Medulla oblongata (tissue), 1 donor: Measurements from ENCODE around the gene MTA1.

Experiments used
- DNase-seq: peaks from one replicate; pipeline ENCODE4 v3.0.0-alpha.2; 2015; ENCODE audit errors: extremely low spot score

Gene MTA1

DNA sequence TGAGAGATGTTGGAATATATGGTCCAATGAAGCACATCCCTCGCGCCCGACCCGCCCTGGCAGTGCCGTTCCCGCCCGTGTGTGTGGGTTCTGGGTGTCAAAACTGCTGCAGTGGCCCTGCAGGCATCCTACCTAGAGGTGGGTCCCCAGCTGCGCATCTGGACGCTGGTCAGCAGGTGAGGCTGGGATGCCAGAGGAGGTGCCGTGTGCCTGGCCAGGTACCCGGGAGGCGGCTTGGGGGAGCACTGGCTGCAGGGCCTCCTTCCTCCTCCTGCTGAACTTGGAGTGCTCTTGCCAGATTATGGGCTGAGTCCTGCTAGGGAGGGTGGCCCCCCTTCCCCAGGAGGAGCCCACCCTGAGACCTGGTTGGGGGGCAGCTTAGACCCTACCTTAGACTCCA lies 5.2 kb downstream of the MTA1 start:
- no peak for DNase-seq

DNA sequence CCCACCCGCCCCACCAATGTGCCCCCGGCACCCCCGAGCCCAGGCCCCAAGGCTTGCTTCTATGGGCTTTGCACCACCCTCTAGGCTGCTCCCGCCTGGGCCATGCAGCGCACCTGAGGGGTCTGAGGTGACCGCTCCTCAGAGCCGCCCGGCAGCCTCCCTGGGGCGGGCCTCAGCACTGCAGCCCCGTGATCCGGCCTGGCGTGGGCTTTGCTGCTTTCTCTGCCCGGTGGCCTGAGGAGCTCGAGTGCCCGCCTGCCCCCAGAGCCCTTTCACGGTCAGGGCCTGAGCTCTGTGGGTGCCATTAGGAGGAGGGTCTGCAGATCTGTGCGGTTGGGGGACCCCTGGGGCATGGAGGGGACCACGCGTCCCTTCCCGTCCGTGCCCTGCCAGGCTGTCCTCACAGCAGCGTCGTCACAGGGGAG lies 6.2 kb downstream of the MTA1 start:
- DNase-seq = no peak

DNA sequence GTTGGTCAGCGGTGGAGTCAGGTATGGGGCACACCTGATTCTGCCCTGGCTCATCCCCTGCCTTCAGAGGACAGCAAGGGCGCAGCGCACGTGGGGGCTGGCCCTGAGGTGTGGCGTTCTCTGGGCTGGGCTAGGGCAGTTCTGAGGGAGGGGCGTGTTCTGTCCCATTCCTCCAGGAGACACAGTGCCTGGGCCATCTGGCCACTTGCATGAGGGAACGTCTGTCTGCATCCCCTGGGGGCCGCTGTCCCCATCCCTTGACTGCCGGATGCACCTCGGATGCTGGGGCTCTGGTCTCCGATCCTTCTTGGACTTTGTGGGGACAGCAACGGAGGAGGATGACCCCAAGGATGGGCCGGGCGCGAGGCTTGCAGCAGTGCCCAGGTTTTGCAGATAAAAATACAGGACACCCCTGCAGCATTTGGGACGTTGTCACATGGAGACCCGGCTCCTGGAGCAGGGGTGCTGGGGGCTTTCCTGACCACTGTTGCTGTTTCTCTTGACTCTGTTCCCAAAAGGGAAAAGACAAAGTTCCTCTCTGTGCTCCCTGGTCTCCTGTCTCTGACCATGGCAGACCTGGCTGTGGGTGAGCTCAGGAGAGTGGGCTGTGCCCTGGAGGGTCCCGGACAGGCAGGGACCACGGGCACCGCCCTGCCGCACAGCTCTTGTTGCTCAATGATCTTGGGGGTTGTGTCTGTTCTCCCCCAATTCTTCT lies 6.9 kb downstream of the MTA1 start:
- no peak for DNase-seq

DNA sequence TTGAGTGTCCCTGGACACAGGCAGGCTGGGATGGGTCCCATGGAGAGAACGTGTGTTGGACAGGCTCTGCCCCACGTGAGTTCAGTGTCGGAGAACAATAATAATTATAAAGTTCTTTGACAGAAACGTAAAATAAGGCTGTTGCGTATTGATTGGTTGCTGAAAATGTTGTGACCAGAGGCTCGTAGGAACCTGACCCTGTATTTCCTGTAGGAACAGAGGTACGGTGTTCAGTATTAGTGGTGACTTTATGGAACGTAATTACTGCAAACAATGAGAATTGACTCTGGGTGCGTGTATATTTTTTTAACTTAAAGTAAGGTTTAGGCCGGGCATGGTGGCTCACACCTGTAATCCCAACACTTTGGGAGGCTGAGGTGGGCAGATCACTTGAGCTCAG lies 7.8 kb downstream of the MTA1 start:
- DNase-seq = no peak

DNA sequence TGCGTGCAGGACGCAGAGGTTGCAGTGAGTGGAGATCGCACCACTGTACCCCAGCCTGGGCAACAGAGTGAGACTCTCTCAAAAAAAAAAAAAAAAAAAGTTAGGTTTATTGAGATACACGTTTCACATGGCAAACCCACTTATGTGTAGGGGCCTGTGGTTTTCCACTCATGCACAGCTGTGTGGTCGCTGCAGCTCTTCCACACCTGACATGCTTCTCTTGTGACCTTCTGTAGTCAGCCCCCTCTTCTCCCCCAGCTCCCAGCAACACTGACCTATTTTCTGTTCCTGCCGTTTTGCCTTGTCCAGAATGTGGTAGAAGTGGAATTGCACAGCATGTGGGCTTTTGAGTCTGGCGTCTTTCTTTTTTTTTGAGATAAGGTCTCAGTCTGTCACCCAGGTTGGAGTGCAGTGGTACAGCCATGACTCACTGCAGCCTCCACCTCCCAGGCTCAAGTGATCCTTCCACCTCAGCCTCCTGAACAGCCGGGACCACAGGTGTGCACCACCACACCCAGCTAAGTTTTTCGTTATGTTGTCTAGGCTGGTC lies 8.4 kb downstream of the MTA1 start:
- DNase-seq = no peak

DNA sequence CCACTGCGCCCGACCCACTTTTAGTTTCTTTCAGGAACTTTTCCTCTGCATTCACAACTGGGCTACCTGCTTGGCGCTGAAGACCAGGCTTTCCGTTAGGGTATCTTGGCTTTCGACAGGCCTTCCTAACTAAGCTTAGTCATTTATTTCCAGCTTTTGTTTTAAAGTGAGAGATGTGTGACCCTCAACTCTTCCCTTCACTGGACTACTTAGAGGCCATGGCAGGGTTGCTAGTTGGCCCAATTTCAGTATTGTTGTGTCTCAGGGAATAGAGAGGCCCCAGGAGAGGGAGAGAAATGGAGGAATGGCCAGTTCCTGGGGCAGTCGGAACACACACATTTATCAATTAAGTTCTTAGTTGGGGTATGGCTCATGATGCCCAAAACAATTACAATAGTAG lies 10.4 kb downstream of the MTA1 start:
- no peak for DNase-seq

DNA sequence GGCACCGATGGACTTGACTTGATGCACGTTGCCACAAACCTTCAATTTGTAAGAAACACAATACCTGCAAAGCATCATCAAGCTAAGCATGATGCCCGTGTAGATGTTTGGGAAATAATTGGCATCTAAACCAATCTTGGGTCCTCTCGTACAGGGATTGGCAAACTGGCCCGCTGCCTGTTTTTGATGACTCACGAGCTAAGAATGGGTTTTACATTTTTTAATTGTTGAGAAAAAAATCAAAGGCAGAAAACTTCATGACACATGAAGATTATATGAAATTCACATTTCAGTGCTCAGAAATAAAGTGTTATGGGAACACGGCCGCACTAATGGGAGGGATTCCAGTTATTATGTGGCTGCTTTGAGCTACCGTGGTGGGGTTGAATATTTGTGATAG lies 10.9 kb downstream of the MTA1 start:
- DNase-seq = no peak

DNA sequence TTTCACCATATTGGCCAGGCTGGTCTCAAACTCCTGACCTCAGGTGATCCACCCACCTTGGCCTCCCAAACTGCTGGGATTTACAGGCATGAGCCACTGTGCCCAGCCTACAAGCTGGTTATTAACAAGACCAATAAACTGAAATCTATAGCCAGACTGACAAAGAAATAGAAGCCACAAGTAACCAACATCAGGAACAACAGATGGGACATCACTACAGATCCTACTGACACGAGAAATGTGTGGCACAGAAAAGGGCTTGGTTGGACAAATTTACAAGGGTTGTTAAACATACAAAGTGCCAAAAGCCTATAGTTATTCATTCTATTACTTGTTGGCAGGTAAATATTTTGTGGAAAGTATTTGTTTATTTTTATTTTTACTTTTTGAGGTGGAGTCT lies 11.6 kb downstream of the MTA1 start:
- DNase-seq = no peak

DNA sequence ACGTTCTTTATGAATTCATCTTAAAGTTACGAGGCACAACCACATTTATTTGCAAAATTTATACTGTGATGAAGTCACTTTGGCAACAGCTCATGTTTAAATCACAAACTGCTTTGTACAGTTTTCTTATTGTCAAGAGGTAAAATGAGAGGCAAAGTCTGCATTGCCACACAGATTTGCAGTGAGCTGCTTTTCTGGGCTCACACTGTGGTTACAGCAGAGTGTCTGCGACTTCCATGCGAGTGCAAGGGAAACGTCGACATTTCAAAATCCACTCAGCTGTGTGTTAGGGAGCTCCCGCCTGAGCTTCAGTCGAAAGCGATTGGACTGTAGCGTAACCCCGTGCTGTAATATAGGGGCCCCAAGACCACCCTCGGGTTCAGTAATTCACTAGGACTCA lies 13.0 kb downstream of the MTA1 start:
- no peak for DNase-seq

DNA sequence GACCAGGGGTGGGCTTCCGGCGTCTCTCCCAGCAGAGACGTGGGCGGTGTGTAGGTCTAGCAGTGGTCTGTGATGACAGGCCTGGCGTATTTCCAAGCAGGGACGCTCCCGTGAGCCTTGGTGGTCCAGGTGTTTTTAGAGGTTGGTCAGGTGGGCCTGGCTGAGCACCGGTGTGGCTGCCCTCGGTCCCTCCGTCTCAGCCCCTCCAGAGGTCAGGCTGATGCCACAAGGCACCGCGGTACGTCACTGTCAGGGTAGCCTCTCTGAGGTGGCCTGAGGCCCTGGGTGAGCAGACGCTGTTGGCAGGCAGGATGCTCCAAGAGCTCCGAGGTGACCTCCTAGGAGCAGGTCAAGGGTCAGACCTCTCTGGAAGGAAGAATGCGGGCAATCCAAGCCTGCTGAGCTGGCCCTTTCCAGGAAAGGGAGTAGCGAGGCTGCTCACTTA lies 13.6 kb downstream of the MTA1 start:
- no peak for DNase-seq

DNA sequence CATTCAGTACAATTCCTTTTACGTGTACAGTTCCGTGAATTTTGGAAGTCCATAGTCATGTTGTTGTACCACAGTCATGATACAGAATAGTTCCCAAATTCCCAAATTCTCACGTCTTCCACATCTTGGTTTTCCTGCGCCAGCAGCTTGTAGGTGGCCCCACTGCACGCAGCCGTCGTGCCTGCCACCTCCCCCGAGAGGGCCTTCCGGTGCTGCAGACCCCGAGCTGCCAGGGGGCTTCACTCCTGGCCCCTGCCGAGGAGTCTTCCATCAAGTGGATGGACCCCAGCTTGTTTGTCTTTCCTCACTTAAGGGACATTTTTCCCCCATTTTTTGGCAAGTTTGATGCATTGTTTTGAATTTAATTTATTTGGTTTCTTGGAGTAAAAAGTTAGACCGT lies 16.8 kb downstream of the MTA1 start:
- DNase-seq = no peak

DNA sequence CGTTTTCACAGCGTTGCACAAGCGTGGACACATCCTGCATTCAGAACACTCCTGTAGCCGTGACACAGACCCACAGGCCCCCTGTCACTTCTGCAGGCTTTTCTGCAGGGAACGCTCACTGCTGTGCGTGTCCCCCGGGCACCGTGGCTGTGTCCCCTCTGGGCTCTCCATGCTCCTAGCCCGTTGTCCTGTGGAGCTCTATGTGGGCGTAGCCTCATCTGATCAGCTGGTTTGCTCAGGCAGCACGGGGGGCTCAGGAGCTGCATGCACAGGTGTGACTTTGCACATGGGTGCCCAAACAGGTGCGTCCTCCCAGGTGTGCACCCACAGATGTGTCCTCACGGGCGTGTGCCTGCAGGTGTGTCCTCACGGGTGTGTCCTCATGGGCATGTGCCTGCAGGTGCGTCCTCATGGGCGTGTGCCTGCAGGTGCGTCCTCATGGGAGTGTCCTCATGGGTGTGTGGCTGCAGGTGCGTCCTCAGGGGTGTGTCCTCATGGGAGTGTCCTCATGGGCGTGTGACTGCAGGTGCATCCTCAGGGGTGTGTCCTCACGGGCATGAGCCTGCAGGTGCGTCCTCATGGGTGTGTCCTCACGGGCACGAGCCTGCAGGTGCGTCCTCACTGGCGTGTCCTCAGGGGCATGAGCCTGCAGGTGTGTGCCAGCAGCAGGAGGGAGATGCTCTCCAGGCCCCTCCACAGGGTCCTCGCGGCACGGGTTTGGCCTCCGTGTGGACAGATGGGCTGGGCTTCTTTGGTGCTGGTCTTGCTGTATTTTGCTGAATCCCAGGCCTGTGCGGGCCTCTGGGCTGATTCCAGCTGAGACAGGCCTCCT lies 17.5 kb downstream of the MTA1 start:
- no peak for DNase-seq

DNA sequence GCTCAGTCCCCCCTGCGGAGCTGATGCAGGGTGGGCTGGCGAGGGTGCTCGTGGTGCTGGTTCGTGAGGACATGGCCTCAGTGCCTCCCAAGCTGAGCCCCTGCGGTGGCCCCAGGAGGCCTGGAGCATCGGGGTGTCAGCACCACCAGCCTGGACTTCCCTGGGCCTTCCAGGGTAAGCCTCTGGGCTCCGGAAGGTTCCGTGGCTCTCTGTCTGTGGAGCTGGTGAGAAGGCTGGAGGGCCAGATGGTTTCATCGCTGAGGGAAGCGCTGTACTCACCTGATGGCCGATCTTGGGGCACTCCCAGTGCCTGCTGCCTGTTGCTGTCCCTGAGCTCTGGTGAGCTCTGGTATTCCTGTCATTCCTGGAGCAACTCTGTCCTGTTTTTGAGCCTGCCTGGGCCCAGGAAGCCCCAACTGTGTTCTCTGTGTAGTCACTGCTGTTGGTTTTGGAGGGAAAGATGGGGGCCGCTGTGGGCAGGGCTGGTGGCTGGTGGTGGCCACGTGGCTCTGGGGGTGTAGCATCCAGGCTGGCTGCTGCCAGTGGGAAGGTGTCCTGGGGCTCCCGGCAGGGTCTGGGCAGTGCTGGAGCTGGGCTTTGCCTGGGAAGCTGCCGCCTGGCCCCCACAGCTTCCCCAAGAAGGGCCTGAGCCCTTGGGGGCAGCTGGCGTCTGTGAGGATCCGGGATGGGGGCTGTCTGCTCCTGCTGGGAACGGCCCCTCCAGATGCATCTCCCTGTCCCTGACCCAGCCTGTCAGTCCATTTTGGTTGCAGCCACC lies 18.3 kb downstream of the MTA1 start:
- no peak for DNase-seq

DNA sequence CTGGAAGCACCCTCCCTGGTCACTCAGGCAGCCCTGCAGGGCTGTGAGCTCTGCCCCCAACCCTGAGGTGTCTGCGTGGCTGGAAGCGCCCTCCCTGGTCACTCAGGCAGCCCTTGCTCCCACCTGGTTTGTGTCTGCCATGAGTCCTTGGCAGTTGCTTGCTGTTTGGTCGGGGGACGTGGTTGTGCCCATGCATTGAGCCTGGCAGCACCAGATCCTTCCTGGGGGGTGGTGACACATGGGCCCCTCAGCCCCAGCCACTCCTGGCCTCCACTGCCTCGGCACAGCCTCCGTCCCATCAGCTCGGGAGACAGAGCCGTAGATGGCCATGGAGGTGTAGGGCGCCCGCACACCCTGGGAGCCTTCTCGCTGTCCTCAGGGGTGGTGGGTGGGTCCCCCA lies 19.6 kb downstream of the MTA1 start:
- DNase-seq = no peak

DNA sequence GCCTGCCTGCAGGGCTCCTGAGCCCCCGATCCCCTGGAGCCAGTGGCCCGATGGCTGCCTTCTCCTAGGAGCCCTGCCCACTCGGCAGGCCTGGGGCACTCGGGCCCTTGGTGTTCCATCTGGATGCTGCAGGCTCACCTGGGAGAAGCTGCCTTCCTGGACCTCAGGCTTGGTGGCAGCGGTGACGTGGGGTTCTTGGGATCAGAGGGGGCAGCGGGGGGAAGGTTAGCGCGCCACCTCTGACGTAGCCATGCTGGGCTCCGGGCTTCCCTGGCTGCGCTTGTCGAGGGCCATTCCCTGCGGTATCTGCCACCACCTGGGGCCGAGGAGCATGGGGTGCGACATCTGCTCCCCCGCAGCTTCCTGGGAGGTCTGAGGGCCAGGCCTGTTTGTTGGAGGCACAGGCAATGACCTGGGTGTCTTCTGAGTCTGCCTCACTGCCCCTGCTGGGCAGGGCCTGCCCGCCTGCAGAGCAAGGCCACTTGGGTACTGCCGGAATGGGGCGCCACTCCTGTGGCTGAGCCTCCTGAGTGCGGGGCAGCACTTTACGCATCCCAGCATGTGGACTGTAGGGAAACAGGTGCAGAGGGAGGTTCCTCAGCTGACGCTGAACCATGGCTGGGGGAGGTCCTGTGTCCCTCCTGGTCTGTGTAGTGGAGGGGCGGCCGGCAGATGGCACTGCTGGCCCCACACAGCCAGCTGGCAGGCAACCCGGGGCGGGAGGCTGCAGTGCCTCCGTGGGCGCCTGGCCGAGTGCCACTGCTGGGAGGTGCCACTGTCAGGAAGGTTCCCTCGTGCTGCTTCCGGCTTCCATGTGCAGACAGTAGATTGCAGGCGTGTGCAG lies 20.3 kb downstream of the MTA1 start:
- no peak for DNase-seq

DNA sequence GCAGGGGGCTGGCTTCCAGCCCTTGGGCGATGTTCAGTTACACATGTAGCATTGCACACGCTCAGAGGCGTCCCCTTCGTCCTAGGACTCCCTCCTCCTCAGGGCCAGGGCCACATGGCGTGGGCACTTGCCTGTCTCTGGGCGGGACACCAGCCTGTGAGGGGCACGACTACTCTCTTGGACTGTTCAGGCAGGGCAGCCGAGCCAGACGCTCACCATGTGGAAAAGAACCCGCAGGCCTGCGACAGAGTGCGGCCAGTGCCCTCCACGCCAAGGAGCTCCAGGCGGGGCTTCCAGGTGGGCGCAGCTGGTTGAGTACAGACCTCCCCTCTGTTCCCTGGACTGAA lies 20.9 kb downstream of the MTA1 start:
- DNase-seq = no peak

DNA sequence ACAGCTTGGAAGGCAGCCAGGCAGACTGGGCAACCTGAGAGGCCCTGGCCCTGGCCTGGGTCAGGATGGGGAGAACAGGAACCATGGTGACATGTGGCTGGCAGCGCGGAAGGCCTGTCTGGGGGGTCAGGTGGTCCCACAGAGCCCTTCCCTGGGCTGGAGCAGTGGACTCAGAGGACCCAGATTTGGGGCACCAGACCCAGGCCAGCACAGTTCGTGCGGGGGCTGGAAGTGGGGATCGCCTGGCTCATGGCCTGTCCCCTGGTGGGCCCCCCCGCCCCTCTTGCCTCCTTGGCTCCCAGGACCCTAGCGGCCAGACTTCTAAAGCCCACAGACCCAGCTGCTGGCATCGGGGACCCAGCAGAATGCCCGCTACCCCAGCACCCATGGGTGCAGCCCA lies 21.4 kb downstream of the MTA1 start:
- DNase-seq = no peak

DNA sequence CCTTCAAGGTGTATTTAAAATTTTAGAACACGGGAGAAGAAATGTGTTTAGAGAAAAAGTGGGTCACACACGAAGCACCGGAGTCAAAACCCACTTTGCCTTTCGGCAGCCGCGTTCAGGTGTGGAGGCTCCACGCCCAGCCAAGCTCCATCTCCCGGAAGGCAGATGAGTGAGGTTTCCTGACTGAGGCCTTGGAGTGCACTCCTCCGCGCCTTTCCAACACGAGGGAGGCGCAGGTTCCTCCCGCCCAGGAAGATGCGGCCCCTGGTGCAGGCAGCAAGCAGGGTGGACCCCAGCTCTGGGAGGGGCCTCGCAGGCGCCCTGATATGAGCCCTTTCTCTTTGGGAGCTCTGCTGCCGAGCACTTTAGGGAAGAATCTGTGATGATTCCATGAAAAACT lies 22.5 kb downstream of the MTA1 start:
- no peak for DNase-seq

DNA sequence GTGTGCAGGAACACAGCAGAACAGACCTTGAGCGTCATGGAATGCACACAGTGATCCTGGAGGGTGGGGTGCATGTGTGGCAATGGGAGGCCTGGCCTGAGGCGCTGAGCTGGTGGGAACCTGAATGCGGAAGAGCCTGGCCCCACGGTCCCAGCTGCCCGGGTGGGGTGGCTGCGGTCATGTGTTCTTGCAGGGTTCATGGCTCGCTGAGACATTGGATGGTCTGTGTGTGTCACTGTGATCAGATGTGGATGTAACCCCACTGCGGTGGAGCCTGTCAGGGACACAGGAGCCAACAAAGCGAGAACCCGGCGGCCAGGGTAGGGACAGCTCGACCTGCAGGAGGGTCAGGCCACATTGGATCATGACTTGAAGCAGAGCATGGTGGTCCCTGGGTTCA lies 23.2 kb downstream of the MTA1 start:
- DNase-seq = no peak

DNA sequence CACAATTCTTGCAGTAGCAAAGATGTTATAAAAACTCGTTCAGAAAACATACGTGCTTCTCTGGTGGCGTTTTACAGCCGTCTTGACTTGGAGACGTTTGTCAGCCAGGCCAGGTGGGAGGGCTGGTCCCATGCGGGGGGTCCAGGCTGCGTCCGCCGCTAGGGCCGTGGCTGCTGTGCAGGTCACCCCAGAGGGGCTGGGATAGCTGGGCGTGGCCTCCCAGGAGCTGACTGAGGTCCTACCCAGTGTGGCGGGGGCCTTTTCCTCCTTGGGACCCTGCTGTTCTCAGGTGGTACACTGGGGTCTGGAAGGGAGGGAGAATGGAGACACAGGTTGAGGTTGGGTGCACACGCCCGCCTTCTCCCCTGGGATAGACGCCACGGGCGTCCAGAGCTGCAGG lies 25.2 kb downstream of the MTA1 start:
- DNase-seq = no peak

DNA sequence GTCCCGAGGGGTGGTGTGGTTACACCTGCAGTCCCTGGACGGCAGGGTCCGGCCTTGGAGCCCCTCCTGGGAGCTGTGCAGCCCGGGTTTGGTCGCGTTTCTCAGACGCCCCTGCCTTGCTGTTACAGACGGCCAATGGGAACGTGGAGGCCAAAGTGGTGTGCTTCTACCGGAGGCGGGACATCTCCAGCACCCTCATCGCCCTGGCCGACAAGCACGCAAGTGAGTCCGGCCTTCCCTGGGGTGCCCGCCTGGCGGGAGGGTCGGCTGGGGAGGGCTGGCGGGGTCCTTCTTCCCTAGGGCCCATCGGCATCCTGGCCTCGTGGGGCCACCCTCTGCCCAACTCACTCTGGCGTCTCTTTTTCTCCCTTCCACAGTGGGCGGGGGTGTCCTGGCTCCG lies 25.7 kb downstream of the MTA1 start:
- no peak for DNase-seq
